ENCODE results near the gene SLC12A8. TPM values are rescaled to one million over a fixed set of nuclear protein-coding genes. Genes with fewer than 3 reads are reported as not detected.

The SLC12A8 gene
- total RNA-seq, 1 donor from 2014 or later: 2.9 TPM

DNA sequence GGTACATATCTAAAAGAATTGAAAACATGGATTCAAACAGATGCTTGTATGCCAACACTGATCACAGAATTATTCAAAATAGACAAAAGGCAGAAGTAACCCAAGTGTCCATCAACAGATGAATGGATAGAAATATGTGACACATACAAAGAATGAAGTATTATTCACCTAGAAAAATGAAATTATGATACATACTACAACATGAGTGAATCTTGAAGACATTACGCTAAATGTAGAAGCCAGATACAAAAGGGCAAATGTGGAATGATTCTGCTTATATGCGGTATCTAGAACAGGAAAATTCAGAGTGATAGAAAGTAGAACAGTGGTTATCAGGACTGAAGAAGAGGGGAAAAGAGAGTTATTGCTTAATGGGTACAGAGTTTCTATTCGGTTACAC is 26.2 kb upstream of the SLC12A8 start:
- no peak for TF ChIP-seq CTCF (conservative IDR thresholded peaks at IDR 0.05)
- H3K27me3 Mint-ChIP-seq (ENCODE audit: low read depth): no peaks in the 10 kb centered on the region
- no peak overlapping the region for H3K27ac Mint-ChIP-seq (ENCODE audit: unreplicated experiment)
- no peaks in the 10 kb centered on the region for H3K9me3 Mint-ChIP-seq
- peaks cover 12% of the 10 kb centered on the region for H3K4me1 Mint-ChIP-seq
- peaks cover 4% of the 10 kb centered on the region for H3K36me3 Mint-ChIP-seq (ENCODE audit: low read depth)
- DNase-seq (ENCODE audit: low read depth, low spot score): no peak
- no peak overlapping the region for H3K4me3 Mint-ChIP-seq

GRCh38 chr3:125236331-125236903 is 23.9 kb upstream of the SLC12A8 start:
- peaks cover 12% of the 10 kb centered on the region for H3K4me1 Mint-ChIP-seq
- no peak for TF ChIP-seq CTCF (conservative IDR thresholded peaks at IDR 0.05)
- no peaks in the 10 kb centered on the region for H3K9me3 Mint-ChIP-seq
- DNase-seq (ENCODE audit: low read depth, low spot score): no peak
- no peak overlapping the region for H3K4me3 Mint-ChIP-seq
- peaks cover 14% of the 10 kb centered on the region for H3K36me3 Mint-ChIP-seq (ENCODE audit: low read depth)
- no peak overlapping the region for H3K27ac Mint-ChIP-seq (ENCODE audit: unreplicated experiment)
- H3K27me3 Mint-ChIP-seq (ENCODE audit: low read depth): no peaks in the 10 kb centered on the region

GRCh38 chr3:125234831-125235230 is 22.3 kb upstream of the SLC12A8 start:
- H3K9me3 Mint-ChIP-seq: no peaks in the 10 kb centered on the region
- H3K36me3 Mint-ChIP-seq (ENCODE audit: low read depth): peaks cover 14% of the 10 kb centered on the region
- DNase-seq (ENCODE audit: low read depth, low spot score): no peak
- no peak for TF ChIP-seq CTCF (conservative IDR thresholded peaks at IDR 0.05)
- no peaks in the 10 kb centered on the region for H3K27me3 Mint-ChIP-seq (ENCODE audit: low read depth)
- no peak overlapping the region for H3K27ac Mint-ChIP-seq (ENCODE audit: unreplicated experiment)
- no peak overlapping the region for H3K4me3 Mint-ChIP-seq
- H3K4me1 Mint-ChIP-seq: peaks cover 12% of the 10 kb centered on the region

- Mint-ChIP-seq H3K9me3 (no peaks in the 10 kb centered on the region), H3K36me3 (ENCODE audit: low read depth) (peaks cover 14% of the 10 kb centered on the region), H3K27ac (ENCODE audit: unreplicated experiment) (no peak overlapping the region), H3K4me1 (peaks cover 12% of the 10 kb centered on the region), H3K4me3 (no peak overlapping the region), H3K27me3 (ENCODE audit: low read depth) (no peaks in the 10 kb centered on the region)
- no peak for DNase-seq (ENCODE audit: low read depth, low spot score)
- no peak for TF ChIP-seq CTCF (conservative IDR thresholded peaks at IDR 0.05)
Observed at GRCh38 chr3:125232401-125232800, 19.9 kb upstream of the SLC12A8 start.

DNA sequence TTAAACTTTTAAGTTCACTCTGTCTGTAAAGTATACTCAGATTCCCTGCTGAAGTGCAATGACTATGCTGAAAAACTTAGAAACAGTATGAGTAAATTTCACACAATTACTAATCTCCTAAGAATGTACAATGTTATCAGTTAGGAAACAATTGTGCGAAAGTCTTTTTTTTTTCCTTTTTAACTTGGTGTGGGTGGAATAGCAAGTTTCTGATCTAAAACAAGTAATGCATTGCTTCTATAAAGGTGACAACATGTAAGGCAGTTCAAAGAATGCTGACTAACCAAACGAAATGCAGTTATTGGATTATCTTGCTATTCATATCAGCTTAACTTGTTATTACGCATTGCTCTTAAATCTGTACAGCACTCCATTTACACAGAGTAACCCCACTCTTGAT is 19.3 kb upstream of the SLC12A8 start:
- no peak for DNase-seq (ENCODE audit: low read depth, low spot score)
- H3K4me3 Mint-ChIP-seq: no peak overlapping the region
- no peaks in the 10 kb centered on the region for H3K9me3 Mint-ChIP-seq
- no peaks in the 10 kb centered on the region for H3K27me3 Mint-ChIP-seq (ENCODE audit: low read depth)
- H3K27ac Mint-ChIP-seq (ENCODE audit: unreplicated experiment): peak overlapping the region; percentile 62
- peaks cover 13% of the 10 kb centered on the region for H3K36me3 Mint-ChIP-seq (ENCODE audit: low read depth)
- peaks cover 8% of the 10 kb centered on the region for H3K4me1 Mint-ChIP-seq
- no peak for TF ChIP-seq CTCF (conservative IDR thresholded peaks at IDR 0.05)
